22Rv1 (cell line): Measurements from ENCODE around the gene ITLN2.

Experiments used
- H3K27ac ChIP-seq: fragments of 450-650 bp; 2 replicates; pipeline ENCODE4 v1.5.1; 2017
- ZFX ChIP-seq: fragments of 450-650 bp; IDR thresholded peaks from 2 replicates; pipeline ENCODE4 v1.6.1; 2017; ENCODE audit warnings: antibody characterized with exemption, borderline replicate concordance
- TF ChIP-seq, protein P1 (sequence below): fragments of 450-650 bp; IDR thresholded peaks from 2 replicates; pipeline ENCODE4 v1.5.1; 2017; ENCODE audit warnings: mild to moderate bottlenecking

Gene ITLN2

DNA sequence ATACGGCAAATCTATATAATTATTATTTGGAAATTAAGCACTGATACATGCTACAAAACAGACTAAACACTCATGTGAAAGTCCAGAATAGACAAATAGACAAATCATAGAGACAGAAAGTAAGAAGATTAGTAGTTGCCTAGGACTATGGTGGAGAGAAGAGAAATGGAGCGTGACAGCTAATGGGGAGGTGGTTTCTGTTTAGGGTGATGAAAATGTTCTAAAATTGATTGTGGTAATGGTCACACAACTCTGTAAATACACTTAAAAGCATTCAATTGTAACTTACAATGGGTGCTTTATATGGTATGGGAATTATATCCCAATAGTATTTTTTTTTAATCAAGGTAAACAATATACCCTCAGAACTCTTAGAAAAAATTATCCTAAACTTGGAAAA is 20.4 kb upstream of the ITLN2 start:
- TF ChIP-seq, protein P1, sequence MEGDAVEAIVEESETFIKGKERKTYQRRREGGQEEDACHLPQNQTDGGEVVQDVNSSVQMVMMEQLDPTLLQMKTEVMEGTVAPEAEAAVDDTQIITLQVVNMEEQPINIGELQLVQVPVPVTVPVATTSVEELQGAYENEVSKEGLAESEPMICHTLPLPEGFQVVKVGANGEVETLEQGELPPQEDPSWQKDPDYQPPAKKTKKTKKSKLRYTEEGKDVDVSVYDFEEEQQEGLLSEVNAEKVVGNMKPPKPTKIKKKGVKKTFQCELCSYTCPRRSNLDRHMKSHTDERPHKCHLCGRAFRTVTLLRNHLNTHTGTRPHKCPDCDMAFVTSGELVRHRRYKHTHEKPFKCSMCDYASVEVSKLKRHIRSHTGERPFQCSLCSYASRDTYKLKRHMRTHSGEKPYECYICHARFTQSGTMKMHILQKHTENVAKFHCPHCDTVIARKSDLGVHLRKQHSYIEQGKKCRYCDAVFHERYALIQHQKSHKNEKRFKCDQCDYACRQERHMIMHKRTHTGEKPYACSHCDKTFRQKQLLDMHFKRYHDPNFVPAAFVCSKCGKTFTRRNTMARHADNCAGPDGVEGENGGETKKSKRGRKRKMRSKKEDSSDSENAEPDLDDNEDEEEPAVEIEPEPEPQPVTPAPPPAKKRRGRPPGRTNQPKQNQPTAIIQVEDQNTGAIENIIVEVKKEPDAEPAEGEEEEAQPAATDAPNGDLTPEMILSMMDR: no peak
- no peak for TF ChIP-seq ZFX

DNA sequence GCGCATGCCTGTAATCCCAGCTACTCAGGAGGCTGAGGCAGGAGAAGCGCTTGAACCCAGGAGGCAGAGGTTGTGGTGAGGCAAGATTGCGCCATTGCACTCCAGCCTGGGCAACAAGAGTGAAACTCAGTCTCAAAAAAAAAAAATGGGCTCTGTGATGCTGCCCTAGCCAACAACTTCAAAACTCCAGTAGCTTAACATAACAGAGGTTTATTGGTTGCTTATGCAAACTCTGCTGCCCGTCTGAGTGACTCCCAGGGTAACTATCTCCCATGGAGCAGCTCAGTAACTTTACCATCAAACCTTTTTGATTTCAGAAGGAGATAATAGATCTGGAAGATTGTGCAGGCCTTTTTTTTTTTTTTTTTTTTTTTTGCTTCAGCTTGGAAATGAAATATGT is 18.9 kb upstream of the ITLN2 start:
- TF ChIP-seq ZFX: no peak
- TF ChIP-seq, protein P1: no peak
- H3K27ac ChIP-seq: no peak overlapping the region

More for the DNA sequence above, 20.4 kb upstream of the ITLN2 start:
- no peak overlapping the region for H3K27ac ChIP-seq

DNA sequence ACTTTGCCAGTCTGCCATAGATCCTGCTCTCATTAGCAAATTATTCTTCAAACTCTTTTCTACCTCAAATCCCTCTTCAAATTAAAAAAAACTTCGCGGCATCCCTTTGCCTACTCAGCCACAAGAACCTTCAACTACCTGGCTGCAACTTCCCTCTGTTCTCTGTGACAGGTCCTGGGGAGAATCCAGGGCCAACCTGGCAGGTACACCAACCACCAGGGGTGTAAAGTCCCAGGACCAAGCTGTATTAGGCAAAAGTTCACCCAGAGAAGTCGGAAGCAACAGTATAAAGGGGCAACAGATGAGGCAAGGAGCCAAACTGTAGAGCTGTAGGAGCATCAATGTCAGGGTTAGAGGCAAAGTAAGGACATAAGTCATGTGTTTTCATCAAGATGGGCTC is 18.3 kb upstream of the ITLN2 start:
- TF ChIP-seq ZFX: no peak
- TF ChIP-seq, protein P1: no peak
- no peak overlapping the region for H3K27ac ChIP-seq

GRCh38 chr1:160971618-160972056 is 17.0 kb upstream of the ITLN2 start:
- no peak overlapping the region for H3K27ac ChIP-seq
- TF ChIP-seq, protein P1: no peak
- TF ChIP-seq ZFX: no peak

- no peak overlapping the region for H3K27ac ChIP-seq
- TF ChIP-seq ZFX: no peak
- TF ChIP-seq, protein P1: no peak
Measured at GRCh38 chr1:160963521-160963920, 8.9 kb upstream of the ITLN2 start.

DNA sequence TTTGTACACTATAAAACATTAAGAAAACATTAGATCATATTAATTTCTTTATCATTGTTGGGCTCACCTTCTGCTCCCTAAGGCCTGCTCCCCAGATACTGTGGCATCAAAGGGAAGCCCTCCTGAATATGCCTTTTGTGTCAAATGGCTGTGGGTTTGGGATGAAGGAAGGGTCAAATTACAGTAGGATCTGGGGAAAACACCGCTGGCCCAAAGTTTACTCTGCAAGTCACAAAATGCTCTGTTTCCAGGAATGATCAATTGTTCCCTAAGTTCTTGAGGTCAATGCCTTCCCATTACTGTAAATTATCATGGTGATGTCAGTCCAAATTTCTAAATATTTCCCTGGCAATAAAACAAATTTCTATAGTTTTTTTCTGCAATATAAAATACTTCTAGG is 6.8 kb upstream of the ITLN2 start:
- TF ChIP-seq, protein P1: no peak
- no peak for TF ChIP-seq ZFX
- no peak overlapping the region for H3K27ac ChIP-seq

DNA sequence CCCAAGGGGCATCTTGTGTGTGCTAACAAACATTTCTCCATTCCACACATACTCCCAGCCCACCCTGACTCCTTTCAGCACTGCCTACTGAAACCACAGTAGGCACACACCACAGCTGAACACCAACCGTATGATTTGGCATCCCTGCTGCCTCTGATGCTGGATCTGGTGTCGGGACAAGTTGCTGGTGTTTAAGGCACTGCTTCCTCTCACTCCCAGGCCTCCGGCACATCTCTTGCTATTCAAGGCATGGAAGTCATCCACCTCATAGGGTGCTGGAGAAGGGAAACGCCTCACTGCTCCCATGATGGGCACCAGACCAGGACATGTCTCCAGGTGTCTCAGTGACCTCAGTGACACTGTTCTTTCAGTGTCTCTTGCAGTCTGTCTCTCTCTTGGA is 2.4 kb upstream of the ITLN2 start:
- no peak overlapping the region for H3K27ac ChIP-seq
- no peak for TF ChIP-seq ZFX
- TF ChIP-seq, protein P1: no peak
